Measurements from ENCODE around the gene MARCKSL1.
"Not testable (repeated sequence)": the region's sequence is repeated elsewhere in the genome, so short reads cannot be mapped to it uniquely, and the experiment has no call there.

The MARCKSL1 gene

DNA sequence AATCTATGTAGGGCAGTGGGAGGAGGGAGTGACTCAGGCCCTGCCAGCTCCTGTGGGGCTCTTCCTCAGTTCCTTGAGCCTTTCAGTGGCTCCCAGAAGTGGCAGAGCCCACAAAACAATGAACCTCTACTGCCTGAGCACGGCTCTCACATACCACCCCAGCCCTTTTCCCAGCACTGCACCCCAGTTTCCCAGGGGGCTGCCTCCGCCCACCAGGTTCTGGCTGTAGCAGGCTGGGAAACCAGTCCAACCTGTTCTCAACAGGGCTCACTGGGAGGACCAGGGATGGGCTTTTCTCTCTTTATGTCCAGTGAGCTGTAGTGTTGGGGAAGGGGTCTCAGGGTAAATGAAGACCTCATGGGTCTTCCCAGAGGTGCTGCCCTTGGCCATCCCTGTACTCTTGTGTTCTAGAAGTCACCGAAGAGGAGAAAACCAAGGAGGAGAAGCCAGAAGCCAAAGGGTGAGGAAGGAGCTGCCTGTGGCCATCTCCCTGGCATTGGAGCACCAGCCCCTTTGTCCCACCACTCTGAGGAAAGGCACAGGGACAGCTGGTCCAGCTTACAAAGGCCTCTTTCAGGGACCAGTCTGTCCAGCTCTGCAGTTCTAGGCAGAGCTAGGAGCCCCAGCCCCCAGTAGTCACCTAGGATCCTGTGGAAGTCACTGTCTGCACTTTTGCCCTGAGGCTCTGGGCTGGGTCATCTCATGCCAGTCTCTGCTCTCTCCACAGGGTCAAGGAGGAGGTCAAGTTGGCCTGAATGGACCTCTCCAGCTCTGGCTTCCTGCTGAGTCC is 3.5 kb downstream of the MARCKSL1 start:
- no peak for DNase-seq (ENCODE audit: low read depth)

DNA sequence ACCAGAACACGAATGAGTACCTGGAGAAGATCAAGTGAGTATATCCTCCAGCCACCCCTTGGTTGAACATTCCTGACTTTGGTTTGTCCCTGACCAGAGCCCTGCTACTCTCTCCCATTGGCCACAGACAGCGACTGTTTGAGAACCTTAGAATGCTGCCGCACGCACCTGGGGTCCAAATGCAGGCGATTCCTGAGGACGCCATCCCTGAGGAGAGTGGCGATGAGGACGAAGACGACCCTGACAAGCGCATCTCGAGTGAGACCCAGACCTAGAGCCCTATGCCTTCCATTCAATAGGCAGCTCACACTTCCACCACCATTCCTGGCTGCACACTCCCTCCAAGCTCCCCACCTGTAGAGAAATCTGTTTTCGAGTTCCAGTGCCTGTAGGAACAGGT is 4.5 kb downstream of the MARCKSL1 start:
- DNase-seq (ENCODE audit: low read depth), result no peak

DNA sequence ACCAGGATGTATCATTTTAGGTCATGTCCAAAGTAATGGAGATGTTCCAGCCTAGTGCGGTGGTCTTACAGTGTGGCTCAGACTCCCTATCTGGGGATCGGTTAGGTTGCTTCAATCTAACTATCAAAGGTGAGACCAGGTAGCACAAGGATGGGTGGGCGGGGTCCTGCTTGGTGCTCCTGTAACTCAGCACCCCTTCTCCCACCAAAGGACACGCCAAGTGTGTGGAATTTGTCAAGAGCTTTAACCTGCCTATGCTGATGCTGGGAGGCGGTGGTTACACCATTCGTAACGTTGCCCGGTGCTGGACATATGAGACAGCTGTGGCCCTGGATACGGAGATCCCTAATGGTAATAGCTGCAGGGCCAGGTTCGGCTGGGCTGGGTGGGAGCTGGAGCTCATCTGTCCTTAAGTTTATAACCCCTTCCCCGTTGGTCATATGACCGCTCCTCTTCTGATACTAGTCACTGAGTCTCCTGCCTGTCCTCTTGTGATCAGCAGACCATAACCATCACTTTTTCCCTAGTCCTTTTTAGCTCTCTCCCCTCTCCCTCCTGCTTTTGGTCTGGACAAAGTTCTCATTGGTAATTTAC is 5.4 kb downstream of the MARCKSL1 start:
- DNase-seq (ENCODE audit: low read depth), result no peak

DNA sequence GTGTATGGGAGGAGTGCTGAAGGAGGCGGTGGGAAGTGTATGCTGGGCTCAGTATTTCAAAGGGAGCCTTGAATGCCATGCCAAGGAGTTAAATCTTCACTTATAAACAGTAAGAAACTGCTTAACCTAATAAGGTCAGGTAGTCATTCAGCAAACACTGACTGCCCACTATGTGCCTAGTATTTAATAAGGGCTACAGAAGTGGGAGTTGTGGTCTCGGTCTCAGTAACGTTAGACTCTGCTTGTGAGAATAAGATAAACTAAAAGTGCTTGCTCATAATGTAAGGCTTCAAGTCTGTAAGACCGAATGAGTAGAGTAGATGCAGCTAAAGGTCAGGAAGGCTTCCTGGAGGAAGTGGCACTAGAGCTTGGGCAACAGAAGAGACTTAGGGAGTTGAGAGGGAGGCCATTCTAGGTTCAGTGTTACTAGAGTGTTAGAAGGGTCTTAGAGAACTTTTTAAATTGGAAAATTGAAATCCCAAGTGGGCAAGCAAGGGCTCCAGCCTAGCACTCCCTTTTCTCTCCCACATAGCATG is 6.0 kb downstream of the MARCKSL1 start:
- no peak for DNase-seq (ENCODE audit: low read depth)

DNA sequence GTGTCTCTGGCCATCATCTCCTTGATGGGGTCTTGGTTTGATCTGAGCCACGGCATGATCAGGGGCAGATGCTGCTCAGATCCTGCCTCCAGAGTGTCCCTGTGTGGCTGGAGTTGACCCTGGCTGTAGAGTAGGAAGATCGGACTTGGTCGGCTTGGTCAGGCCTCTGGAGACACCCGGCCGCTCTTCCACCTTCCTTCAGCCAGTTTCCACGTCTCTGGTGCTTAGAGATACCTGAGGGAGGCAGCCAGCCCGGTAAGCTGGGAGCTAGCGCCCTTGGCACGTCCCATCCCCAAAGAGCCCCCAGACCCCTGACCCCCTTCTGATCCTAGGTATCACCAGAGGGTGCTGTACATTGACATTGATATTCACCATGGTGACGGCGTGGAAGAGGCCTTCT is 8.8 kb downstream of the MARCKSL1 start:
- DNase-seq (ENCODE audit: low read depth), result no peak

DNA sequence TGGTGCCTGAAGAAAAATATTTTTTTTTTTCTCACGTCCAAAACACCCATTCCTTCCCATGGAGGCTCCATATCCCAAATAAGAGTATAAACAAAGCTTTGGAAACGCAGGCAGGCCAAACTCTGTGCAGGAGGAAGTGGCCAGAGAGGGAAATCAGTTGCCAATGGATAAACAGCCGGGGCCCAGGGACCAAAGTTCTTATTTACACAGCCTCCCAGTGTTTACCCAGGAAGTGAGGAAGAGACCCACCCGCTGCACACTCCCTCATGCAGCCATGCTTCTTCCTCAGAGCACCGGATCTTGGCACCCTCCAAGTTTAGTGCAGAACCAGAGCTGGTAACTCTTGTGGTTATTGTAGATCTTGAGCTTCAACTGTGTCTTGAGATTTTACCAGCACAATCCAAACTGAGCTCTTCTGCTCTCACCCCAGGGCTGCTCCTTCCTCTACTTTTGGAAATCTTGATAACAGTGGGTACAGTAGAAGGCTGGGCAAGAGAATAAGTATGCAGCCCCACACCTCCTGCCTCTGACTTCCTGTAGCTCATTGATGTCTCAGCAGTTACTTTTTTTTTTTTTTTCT is 14.2 kb downstream of the MARCKSL1 start:
- no peak for DNase-seq (ENCODE audit: low read depth)

DNA sequence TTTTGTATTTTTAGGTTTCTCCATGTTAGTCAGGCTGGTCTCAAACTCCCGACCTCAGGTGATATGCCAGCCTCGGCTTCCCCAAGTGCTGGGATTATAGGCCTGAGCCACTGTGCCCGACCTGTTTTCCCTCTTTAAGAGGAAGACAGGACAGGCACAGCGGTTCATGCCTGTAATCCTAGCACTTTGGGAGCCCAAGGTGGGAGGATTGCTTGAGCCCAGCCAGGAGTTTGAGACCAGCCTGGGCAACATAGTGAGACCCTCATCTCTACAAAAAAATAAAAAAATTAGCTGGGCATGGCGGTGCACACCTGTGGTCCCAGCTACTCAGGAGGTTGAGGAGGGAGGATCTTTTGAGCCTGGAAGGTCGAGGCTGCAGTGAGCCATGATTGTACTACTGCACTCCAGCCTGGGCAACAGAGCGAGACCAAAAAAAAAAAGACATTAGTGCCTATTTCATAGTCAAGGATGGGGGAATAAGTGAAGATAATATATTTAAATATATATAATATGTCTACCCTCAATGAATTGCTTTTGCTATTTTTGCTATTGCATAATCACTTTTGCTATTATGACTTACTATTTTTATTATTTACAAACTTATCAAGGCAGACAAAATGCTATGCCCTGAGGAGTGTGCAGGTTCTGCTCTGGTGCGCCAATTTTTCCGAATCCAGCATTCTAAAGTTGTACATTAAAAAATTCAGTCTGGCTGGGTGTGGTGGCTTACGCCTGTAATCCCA is 17.7 kb downstream of the MARCKSL1 start:
- no peak for DNase-seq (ENCODE audit: low read depth)

DNA sequence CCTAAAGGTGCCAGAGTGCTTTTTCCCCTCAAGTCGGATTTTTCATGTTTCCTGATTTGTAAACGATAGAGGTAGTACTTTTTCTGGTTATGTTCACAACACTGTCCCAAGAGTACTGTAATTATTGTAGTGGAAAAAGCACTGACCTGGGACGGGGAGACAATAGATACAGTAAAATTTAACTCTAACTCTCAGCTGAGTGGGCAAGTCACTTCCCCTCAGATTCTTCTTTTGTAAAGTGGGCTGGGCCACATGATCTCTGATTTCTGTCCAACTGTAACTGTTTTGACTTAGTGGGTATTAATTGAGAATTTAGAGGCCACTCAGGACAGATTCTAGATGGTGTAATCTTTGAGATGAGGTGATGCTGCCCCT is 19.1 kb downstream of the MARCKSL1 start:
- no peak for DNase-seq (ENCODE audit: low read depth)

DNA sequence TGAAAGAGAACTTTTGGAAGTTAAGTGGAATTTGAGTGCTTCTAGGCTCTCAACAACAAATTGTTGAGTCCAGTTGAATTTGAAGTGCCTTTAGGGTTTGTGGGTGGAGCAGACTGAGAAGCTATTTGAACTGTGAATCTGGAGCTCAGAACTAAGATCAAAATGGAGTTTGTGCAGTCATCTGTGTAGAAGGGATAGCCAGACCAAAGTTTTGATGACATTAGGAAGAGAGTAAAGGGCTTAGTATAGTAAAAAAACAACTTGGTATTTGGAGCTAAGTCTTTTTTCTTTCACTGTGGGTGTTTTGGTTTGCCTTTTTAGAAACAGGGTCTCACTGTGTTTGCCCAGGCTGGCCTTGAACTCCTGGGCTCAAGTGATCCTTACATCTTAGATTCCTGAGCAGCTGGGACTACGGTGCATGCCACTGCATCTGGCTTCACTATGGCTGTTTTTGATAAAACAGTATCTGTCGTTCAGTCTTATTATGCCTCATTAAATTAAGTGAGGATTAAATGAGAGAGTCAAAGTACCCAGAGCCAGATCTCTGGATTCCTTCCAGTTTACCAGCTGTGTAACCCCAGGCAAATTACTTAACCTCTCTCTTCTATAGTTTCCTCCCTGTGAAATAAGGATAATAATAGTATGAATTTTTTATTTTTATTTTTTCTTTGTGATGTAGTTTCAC is 24.2 kb downstream of the MARCKSL1 start:
- no peak for DNase-seq (ENCODE audit: low read depth)

DNA sequence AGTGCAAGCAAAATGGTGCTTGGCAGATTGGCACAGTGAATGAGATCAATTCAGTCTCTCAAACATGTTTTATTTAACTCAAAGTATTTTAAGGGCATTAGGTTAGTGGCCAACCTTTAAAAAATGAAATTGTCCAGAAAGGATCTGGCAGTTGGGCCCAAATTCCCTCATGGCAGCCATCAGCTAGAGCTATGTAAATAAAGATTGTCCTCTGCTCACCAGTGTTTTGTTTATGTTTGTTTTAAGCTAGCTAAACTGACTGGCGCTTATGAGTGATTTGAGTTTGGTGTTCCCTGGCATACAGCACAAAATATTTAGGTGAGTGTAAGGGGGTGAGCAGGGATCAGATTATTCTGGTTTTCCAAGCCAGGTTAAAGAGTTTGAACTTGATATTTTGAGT is 26.1 kb downstream of the MARCKSL1 start:
- DNase-seq (ENCODE audit: low read depth), result no peak

DNA sequence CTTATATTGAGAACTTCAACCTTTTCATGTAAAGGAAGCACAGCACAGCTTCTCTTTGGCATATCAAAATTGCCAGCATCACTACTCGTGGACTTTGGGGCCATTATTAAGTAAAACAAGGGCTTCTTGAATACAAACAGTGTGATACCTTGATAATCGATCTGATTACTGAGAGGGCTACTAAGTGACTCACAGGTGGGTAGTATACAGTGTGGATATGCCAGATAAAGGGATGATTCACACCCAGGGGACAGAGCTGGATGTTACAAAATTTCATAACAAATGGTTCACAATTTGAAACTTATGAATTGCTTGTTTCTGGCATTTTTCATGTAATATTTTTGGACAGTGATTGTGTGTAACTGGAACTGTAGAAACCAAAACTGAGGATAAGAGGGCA is 28.7 kb downstream of the MARCKSL1 start:
- DNase-seq (ENCODE audit: low read depth), result no peak

DNA sequence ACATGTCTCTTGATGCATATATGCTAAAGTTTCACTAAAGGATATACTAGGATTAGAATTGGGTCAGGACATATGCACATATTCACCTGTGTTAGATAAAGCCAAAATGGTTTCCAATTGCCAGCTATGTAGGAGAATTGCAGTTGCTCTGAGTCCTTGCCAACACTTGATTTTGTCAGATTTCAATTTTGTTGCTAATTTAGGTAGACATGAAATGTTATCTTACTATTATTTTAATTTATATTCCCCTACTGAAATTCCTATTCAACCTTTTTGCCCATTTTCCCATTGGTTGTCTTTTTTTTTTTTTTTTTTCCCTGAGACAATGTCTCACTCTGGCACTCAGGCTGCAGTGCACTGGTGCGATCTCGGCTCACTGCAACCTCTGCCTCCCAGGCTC is 30.7 kb downstream of the MARCKSL1 start:
- DNase-seq (ENCODE audit: low read depth), result no peak

DNA sequence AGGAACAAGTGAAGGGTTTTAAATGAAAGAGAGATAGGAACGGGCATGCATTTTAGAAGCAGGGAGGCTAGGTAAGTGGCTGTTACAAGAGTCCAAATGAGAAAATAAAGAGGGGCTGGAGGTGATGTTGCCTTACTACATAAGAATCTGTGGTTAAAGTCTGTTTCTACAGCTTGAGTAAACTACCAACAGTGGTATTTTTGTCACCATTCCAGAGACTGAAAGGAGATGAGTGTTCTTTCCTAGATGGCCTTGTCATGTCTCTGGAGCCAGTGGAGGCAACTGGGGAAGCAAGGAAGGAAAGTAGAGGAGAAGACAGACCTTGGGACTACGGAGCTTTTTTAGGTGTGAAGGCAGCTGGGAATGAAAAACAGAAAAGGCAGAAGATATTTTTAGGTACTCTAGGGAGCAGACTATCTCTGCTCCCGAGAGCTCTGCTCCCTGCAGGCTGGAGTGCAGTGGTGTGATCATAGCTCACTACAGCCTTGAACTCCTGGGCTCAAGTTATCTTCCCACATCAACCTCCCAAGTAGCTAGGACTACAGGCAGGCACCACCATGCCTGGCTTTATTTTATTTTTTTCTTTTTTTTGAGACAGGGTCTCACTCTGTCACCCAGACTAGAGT is 31.9 kb downstream of the MARCKSL1 start:
- no peak for DNase-seq (ENCODE audit: low read depth)

DNA sequence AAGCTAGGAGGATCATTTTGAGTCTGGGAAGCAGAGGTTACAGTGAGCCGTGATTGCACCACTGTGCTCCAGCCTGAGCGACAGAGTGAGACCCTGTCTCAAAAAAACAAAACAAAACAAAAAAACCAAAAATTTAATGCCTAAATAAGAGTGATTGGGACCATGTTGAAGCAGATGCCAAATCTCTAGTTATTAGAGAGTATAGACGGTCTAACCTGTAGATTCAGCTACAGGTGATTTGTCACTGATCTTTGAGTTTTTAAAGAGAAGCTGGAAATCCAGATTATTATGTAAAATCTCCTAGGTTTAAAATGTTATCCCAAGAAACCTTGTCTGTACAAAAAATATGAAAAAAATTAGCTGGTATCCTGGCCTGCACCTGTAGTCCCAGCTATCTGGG is 32.7 kb downstream of the MARCKSL1 start:
- DNase-seq (ENCODE audit: low read depth), result no peak

DNA sequence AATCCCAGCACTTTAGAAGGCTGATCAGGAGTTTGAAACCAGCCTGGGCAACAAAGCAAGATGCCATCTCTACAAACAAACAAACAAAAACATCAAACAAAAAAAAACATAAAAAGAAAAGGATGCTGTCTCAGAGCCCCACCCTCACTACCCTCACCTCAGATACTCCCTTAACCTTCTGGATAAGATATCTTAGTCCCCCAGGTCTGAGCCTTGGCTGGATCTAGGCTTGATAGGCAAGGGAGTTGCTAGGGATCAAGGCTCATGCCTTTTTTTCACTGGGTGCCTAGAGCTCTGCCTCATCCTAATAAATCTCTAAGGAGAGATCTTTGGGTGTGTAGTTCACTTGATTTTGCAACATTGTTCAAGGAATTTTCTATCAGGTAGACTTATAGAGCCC is 36.7 kb downstream of the MARCKSL1 start:
- no peak for DNase-seq (ENCODE audit: low read depth)

DNA sequence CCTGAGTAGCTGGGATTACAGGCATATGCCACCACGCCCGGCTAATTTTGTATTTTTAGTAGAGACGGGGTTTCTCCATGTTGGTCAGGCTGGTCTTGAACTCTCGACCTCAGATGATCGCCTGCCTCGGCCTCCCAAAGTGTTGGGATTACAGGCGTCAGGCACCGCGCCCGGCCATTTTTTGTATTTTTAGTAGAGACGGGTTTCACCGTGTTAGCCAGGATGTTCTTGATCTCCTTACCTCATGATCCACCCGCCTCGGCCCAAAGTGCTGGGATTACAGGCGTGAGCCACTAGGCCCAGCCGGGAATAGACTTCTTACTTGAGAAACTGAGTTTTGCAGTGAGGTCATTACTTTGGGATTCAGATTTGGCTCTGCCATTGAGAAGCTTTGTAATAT is 37.8 kb downstream of the MARCKSL1 start:
- not testable (repeated sequence) for DNase-seq (ENCODE audit: low read depth)

DNA sequence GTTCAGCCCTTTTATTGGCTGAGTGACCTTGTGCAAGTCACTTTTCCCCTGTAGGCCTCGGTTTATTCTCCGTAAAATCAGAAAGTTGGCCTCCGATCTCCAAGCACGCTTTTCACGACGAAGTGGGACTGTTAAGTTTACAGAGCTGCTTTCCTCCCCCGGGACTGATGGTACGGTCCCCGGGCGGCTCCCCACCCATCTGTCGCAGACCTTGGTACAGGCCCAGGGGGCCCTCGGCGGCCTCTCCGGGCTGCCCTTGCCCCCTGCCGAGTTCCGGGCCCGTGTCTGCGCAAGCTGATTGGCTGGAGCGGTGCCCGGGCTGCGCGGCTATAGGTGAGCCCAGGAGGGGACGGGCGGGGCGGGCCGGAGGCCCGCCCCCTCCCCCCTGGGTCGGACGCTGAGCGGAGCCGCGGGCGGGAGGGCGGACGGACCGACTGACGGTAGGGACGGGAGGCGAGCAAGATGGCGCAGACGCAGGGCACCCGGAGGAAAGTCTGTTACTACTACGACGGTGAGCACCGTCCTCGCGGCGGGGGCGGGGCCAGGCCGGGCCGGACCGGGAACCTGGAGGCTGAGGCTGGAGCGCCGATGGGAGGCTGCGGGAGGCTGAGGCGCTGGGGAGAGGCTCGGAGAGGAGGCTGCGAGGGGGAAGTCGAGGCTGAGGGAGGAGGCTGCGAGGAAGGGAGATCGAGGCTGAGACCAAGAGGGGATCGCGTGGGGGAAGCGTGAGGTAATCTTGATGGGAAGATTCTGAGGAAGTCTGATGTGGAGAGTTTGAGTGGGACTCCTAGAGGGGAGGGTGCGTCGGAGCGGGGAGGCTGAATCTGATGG is 44.1 kb downstream of the MARCKSL1 start, which contains the start of gene HDAC1:
HDAC1 (plus strand) TSS at position 376 of the 831 bp plus-strand sequence; CDS start at position 463, 87 bp downstream.
- peak; percentile 97 for DNase-seq (ENCODE audit: low read depth)

DNA sequence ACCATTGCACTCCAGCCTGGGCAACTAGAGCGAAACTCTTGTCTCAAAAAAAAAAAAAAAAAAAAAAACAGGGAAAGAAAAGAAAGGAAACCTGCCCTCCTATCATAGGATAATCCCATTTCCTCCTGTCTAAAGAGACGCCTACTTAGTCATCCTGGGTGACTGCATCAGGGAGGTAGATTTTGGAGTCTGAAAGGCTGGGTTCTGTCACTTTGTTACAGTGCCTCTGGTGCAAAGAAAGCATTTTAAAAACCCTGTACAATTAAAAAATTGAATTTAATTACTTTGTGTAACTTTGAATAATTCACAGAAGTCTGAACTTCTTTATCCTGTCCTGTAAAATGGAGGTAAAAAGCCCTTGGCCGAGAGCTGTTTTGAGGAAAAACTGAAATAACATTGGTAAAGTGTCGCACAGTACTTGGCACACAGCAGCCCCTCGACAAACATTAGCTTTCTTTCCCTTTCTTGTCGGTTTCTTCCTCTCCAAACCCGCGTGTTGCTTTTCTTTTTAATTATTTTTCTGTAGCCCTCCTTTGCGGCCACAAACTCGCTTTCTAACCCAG is 44.8 kb downstream of the MARCKSL1 start:
- no peak for DNase-seq (ENCODE audit: low read depth)

DNA sequence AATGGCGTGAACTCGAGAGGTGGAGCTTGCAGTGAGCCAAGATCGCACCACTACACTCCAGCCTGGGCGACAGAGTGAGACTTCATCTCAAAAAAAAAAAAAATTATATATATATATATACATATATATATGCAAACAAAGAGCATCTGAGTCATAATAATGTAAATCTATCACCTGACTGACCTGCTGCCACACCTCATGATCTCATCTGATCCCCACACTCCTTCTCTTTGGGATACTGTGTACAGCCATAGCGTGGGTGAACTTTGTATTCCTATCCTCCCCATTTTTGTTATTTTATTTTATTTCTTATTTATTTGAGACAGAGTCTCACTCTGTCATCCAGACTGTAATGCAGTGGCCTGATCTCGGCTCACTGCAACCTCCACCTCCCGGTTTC is 46.8 kb downstream of the MARCKSL1 start:
- no peak for DNase-seq (ENCODE audit: low read depth)

DNA sequence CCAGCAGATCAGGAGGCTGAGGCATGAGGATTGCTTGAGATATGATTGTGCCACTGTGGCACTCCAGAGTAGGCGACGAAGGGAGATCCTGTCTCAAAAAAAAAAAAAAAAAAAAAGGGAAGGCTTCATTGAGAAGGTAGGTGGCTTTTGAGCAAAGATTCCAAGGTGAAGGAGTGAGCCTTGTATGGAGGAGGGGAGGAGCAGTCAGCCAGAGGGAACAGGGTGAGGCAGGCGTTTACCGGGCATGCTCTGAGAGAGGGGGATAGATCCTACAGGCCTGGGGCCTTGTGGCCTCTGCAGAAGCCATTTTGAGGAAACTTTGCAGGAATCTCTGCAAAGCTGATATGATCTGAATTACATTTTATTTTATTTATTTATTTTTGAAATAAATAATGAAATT is 49.3 kb downstream of the MARCKSL1 start:
- no peak for DNase-seq (ENCODE audit: low read depth)

All from CMK (cell line).